GM12878 (cell line): ENCODE data around the gene POU2F3. TPM values are rescaled to one million over a fixed set of nuclear protein-coding genes. Genes with fewer than 3 reads are reported as not detected.

ENCODE experiments used
- ATAC-seq: fragments of 200-7000 bp; cut with Tn5 transposase; 3 replicates; pipeline ENCODE4 v1.9.1; 2020; ENCODE audit warnings: mild to moderate bottlenecking, moderate library complexity
- BruUV-seq: library from RNA; stranded (reverse); fragments of 400-500 nt; replicated peaks from 2 replicates; lab custom pipeline; 2021; lab: Mats Ljungman, UMichigan
- CTCF ChIA-PET: fragments of 300-600 bp; sonication (Branson Sonifier 250); formaldehyde crosslinking; extraction: SDS; loops from one replicate; lab custom pipeline; 2021; ENCODE audit warnings: inconsistent platforms; lab: Yijun Ruan, JAX
- POLR2A ChIA-PET: fragments of 350-600 bp; formaldehyde crosslinking; extraction: SDS; loops from one replicate; lab custom pipeline; 2021; ENCODE audit warnings: inconsistent platforms; lab: Charles Lee
- RAD21 ChIA-PET: fragments of 300-600 bp; sonication (Branson Sonifier 250); formaldehyde crosslinking; loops from one replicate; lab custom pipeline; 2023; ENCODE audit warnings: antibody characterized with exemption; ENCODE audit not compliant: unreplicated experiment; lab: Charles Lee
- SMC1A ChIA-PET: fragments of 300-600 bp; sonication (Branson Sonifier 250); formaldehyde crosslinking; loops from one replicate; lab custom pipeline; 2023; ENCODE audit not compliant: unreplicated experiment, uncharacterized antibody; lab: Charles Lee
- DNase-seq: peaks from one replicate; pipeline ENCODE4 v3.0.0-alpha.2; 2011; ENCODE audit warnings: low read depth, low spot score
- FAIRE-seq: peaks from 3 replicates; lab custom pipeline; 2011; peaks lifted over from hg19 to GRCh38; lab: Jason Lieb, UNC
- H2AFZ ChIP-seq: 2 replicates; pipeline ENCODE4 v1.6.0; 2011; ENCODE audit warnings: low read depth, low read length, control low read depth; ENCODE audit not compliant: control insufficient read depth
- H3K27ac ChIP-seq: 2 replicates; pipeline ENCODE4 v1.5.1; 2011; ENCODE audit warnings: control low read depth; ENCODE audit not compliant: control insufficient read depth, insufficient read depth
- H3K27me3 ChIP-seq, 2 experiments: replicated peaks in 1 of 2; 2 replicates each; pipeline versions ENCODE4 v1.6.0 to v1.6.1; 2011; ENCODE audit warnings: low read length in 1 of 2; ENCODE audit not compliant: control insufficient read depth in 2 of 2, insufficient read depth in 2 of 2
- H3K36me3 ChIP-seq, 2 experiments: 2 replicates each; pipeline ENCODE4 v1.5.1; 2011; ENCODE audit warnings: low read length in 1 of 2; ENCODE audit not compliant: control insufficient read depth in 2 of 2, insufficient read depth in 2 of 2
- H3K4me1 ChIP-seq: 2 replicates; pipeline ENCODE4 v1.6.1; 2011; ENCODE audit warnings: mild to moderate bottlenecking, low read length, moderate library complexity, mixed read lengths; ENCODE audit not compliant: control insufficient read depth, insufficient read depth
- H3K4me2 ChIP-seq: 2 replicates; pipeline ENCODE4 v1.6.0; 2011; ENCODE audit warnings: control low read depth; ENCODE audit not compliant: control insufficient read depth, insufficient read depth
- H3K4me3 ChIP-seq: fragments of 200-600 bp; sonication (generic); 2 replicates; pipeline ENCODE4 v1.5.1; 2016
- H3K79me2 ChIP-seq: 2 replicates; pipeline ENCODE4 v1.6.0; 2011; ENCODE audit warnings: low read length; ENCODE audit not compliant: control insufficient read depth, insufficient read depth
- H3K9ac ChIP-seq: 2 replicates; pipeline ENCODE4 v1.8.0; 2011; ENCODE audit warnings: low read length, control low read depth, mixed read lengths; ENCODE audit not compliant: control insufficient read depth, insufficient read depth
- H3K9me3 ChIP-seq: replicated peaks from 3 replicates; pipeline ENCODE4 v1.5.1; 2011; ENCODE audit warnings: mild to moderate bottlenecking, low read length; ENCODE audit not compliant: control insufficient read depth, insufficient read depth
- H4K20me1 ChIP-seq: 2 replicates; pipeline ENCODE4 v1.6.0; 2011; ENCODE audit not compliant: control insufficient read depth, insufficient read depth
- LARP7 ChIP-seq: fragments of 450-650 bp; IDR thresholded peaks from 2 replicates; pipeline ENCODE4 v1.6.1; 2017; ENCODE audit warnings: mild to moderate bottlenecking
- MXI1 ChIP-seq: fragments of 150-350 bp; IDR thresholded peaks from 2 replicates; pipeline ENCODE4 v1.6.1; 2011; ENCODE audit warnings: low read depth, mild to moderate bottlenecking, inconsistent platforms, low read length, improper control_type of control experiment
- PAX8 ChIP-seq: fragments of 450-650 bp; IDR thresholded peaks from 2 replicates; pipeline ENCODE4 v1.6.1; 2017; ENCODE audit warnings: mild to moderate bottlenecking, moderate library complexity
- SUZ12 ChIP-seq: fragments of 200-600 bp; sonication (generic); IDR thresholded peaks from one replicate; pipeline ENCODE4 v1.6.1; 2018; ENCODE audit warnings: antibody characterized with exemption, mild to moderate bottlenecking; ENCODE audit not compliant: unreplicated experiment
- TARDBP ChIP-seq: IDR thresholded peaks from 2 replicates; pipeline ENCODE4 v1.6.1; 2016; ENCODE audit warnings: borderline replicate concordance
- WGBS: methylation state at CpG from one replicate; pipeline ENCODE4 v1.1.6; 2016; ENCODE audit warnings: low lambda C conversion rate; ENCODE audit not compliant: insufficient replicate concordance, insufficient coverage; ENCODE audit errors: missing lambda C conversion rate; 5-methylcytosine and 5-hydroxymethylcytosine counted together
- in situ Hi-C: fragments of 300-500 bp; cut with MboI; formaldehyde crosslinking; loops from 9 replicates; pipeline ENCODE4 v1.14.3; 2018; ENCODE audit warnings: mixed read lengths
- intact Hi-C: fragments of 100-400 bp; cut with micrococcal nuclease; formaldehyde crosslinking; loops from one replicate; pipeline ENCODE4 v1.14.2; 2022; ENCODE audit not compliant: unreplicated experiment
- polyA plus RNA-seq, 11 experiments: library from polyadenylated mRNA; depleted of rRNA in 4 of 11; unstranded in 6 of 11; stranded (reverse) in 5 of 11; fragments of >200 nt; fragmentation: Nextera tagmentation in 4 of 11; fragmentation: Illumina TruSeq in 1 of 11; extraction: Ambion mirVana in 4 of 11; extraction: Trizol in 1 of 11; gene quantifications; 1 replicate in 1 of 11; 2 replicates in 10 of 11; pipeline versions ENCODE4 v1.2.1 to v1.2.3, GENCODE V29; 2011 to 2016; ENCODE audit warnings: inconsistent platforms in 2 of 11, missing spikeins in 2 of 11, low read depth in 1 of 11
- total RNA-seq, 4 experiments: library from RNA; depleted of rRNA in 3 of 4; stranded (reverse); fragments of >200 nt in 3 of 4; fragmentation: Illumina TruSeq in 1 of 4; extraction: Trizol in 1 of 4; gene quantifications; 2 replicates each; pipeline versions ENCODE4 v1.2.1 to v1.2.3, GENCODE V29; 2013 to 2021
- TF ChIP-seq, protein P1 (sequence below): fragments of 150-350 bp; IDR thresholded peaks from 2 replicates; pipeline ENCODE4 v1.6.1; 2016; ENCODE audit warnings: low read depth, low read length
- TF ChIP-seq, protein P2 (sequence below): fragments of 450-650 bp; formaldehyde crosslinking; IDR thresholded peaks from 2 replicates; pipeline ENCODE4 v1.5.0; 2022; ENCODE audit warnings: mild to moderate bottlenecking, missing genetic modification characterization

POU2F3 gene
- total and polyA plus RNA-seq, 10 of the 15 experiments (the other 5 are each of a cell fraction or from before 2014, with no cell fraction given), result 0.09 to 4.4 (median 0.33) TPM

DNA sequence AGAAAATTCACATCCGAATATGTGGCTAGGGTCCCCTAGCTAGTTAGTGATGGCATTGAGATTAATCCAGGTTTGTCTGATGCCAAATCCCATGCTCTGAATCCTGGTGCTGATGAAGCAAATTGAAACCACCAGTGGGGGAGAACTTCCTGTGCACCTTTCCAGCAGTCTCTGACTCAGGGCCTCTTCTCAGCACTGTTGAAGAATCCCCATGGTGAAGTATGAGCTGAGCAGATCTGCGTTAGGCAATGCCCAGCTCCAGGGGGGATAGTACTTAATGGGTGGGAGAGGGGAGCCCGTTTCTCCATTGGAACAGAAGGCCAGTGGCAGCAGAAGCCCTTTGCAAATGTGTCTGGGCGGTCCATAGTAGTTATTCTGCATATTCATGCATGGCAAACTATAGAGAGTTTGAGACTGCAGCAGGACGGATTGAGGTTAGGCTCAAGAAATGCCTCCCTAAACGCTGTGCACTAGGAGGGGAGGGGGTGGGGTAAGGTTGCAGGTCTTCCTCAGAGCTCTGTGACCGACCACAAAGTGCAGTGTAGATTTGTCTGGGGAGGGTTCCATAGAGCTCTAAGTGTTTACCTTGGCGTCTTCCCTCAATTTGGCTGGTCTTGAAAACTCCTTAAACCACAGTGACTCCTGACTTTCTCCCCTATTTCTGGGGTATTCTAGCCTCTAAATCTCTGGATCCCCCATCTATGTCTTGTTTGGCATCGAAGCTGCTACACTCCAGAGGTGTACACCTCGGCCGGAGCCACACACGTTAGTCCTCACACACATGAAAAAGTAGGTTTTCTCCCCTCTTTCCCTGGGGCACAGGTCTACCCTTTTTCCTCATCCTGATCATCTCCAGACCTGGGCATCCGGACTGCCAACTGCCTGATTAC is 4.8 kb downstream of the POU2F3 start:
- FAIRE-seq (peak; percentile 35), ATAC-seq (no peak), DNase-seq (no peak)
- TF ChIP-seq TARDBP (no peak), PAX8 (no peak), LARP7 (no peak), MXI1 (no peak), SUZ12 (no peak)
- TF ChIP-seq, protein P1, sequence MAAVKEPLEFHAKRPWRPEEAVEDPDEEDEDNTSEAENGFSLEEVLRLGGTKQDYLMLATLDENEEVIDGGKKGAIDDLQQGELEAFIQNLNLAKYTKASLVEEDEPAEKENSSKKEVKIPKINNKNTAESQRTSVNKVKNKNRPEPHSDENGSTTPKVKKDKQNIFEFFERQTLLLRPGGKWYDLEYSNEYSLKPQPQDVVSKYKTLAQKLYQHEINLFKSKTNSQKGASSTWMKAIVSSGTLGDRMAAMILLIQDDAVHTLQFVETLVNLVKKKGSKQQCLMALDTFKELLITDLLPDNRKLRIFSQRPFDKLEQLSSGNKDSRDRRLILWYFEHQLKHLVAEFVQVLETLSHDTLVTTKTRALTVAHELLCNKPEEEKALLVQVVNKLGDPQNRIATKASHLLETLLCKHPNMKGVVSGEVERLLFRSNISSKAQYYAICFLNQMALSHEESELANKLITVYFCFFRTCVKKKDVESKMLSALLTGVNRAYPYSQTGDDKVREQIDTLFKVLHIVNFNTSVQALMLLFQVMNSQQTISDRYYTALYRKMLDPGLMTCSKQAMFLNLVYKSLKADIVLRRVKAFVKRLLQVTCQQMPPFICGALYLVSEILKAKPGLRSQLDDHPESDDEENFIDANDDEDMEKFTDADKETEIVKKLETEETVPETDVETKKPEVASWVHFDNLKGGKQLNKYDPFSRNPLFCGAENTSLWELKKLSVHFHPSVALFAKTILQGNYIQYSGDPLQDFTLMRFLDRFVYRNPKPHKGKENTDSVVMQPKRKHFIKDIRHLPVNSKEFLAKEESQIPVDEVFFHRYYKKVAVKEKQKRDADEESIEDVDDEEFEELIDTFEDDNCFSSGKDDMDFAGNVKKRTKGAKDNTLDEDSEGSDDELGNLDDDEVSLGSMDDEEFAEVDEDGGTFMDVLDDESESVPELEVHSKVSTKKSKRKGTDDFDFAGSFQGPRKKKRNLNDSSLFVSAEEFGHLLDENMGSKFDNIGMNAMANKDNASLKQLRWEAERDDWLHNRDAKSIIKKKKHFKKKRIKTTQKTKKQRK, result no peak
- TF ChIP-seq, protein P2, sequence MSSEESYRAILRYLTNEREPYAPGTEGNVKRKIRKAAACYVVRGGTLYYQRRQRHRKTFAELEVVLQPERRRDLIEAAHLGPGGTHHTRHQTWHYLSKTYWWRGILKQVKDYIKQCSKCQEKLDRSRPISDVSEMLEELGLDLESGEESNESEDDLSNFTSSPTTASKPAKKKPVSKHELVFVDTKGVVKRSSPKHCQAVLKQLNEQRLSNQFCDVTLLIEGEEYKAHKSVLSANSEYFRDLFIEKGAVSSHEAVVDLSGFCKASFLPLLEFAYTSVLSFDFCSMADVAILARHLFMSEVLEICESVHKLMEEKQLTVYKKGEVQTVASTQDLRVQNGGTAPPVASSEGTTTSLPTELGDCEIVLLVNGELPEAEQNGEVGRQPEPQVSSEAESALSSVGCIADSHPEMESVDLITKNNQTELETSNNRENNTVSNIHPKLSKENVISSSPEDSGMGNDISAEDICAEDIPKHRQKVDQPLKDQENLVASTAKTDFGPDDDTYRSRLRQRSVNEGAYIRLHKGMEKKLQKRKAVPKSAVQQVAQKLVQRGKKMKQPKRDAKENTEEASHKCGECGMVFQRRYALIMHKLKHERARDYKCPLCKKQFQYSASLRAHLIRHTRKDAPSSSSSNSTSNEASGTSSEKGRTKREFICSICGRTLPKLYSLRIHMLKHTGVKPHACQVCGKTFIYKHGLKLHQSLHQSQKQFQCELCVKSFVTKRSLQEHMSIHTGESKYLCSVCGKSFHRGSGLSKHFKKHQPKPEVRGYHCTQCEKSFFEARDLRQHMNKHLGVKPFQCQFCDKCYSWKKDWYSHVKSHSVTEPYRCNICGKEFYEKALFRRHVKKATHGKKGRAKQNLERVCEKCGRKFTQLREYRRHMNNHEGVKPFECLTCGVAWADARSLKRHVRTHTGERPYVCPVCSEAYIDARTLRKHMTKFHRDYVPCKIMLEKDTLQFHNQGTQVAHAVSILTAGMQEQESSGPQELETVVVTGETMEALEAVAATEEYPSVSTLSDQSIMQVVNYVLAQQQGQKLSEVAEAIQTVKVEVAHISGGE (CRISPR knock-in tag), result no peak
- H3K4me1 ChIP-seq, result peaks cover 31% of the 10 kb centered on the region
- no peaks in the 10 kb centered on the region for H3K79me2 ChIP-seq
- H3K9me3 ChIP-seq, result no peaks in the 10 kb centered on the region; the same call in 2 of the 3 replicates
- no peaks in the 10 kb centered on the region for H3K36me3 ChIP-seq
- 26% methylated on average over 13 of the region's 13 CpGs for WGBS
- CTCF ChIA-PET, result interaction anchor here (1.0 to 21.3 kb wide), 5 partner anchors 11 to 57 kb away, joined by 3 to 296 read pairs (median 4); no protein-coding TSS in a partner anchor
- H3K27me3 ChIP-seq, result peaks cover 0 to 4% of the 10 kb centered on the region in 2 experiments; a peak in 1 of 4 replicates
- H3K9ac ChIP-seq, result no peak overlapping the region
- no peaks in the 10 kb centered on the region for H4K20me1 ChIP-seq
- no TSS peak for BruUV-seq
- no peak overlapping the region for H3K27ac ChIP-seq
- SMC1A ChIA-PET, result interaction anchor here (0.9 to 10.7 kb wide), 3 partner anchors 9 to 54 kb away, joined by 4 to 176 read pairs (median 88); no protein-coding TSS in a partner anchor
- H3K4me3 ChIP-seq, result no peak overlapping the region
- H2AFZ ChIP-seq, result no peak overlapping the region
- intact Hi-C loops (no loop called here), in situ Hi-C loops (no loop called here)
- no peak overlapping the region for H3K4me2 ChIP-seq
- POLR2A ChIA-PET, result interaction anchor here (0.6 kb wide), 1 partner anchor 155 kb away, joined by 10 read pairs; no protein-coding TSS in a partner anchor
- RAD21 ChIA-PET, result interaction anchor here (1.1 to 10.3 kb wide), 3 partner anchors 10 to 55 kb away, joined by 3 to 127 read pairs (median 17); no protein-coding TSS in a partner anchor
